ENCODE data around the gene SERPINA12. TPM values are rescaled to one million over a fixed set of nuclear protein-coding genes. Genes with fewer than 3 reads are reported as not detected.
"Not testable (repeated sequence)": the region's sequence is repeated elsewhere in the genome, so short reads cannot be mapped to it uniquely, and the experiment has no call there.

SERPINA12 gene
- total and polyA plus RNA-seq, 12 donors = not detected

GRCh38 chr14:94484481-94484880 is 24.8 kb downstream of the SERPINA12 start:
- no peak overlapping the region for H3K4me3 ChIP-seq
- TF ChIP-seq, protein P1, sequence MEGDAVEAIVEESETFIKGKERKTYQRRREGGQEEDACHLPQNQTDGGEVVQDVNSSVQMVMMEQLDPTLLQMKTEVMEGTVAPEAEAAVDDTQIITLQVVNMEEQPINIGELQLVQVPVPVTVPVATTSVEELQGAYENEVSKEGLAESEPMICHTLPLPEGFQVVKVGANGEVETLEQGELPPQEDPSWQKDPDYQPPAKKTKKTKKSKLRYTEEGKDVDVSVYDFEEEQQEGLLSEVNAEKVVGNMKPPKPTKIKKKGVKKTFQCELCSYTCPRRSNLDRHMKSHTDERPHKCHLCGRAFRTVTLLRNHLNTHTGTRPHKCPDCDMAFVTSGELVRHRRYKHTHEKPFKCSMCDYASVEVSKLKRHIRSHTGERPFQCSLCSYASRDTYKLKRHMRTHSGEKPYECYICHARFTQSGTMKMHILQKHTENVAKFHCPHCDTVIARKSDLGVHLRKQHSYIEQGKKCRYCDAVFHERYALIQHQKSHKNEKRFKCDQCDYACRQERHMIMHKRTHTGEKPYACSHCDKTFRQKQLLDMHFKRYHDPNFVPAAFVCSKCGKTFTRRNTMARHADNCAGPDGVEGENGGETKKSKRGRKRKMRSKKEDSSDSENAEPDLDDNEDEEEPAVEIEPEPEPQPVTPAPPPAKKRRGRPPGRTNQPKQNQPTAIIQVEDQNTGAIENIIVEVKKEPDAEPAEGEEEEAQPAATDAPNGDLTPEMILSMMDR (IDR thresholded peaks at IDR 0.05) = no peak
- intact Hi-C loops (cut with DNase I) = loop anchor here in 4 of 10 donors (10.0 kb wide), 3 partner anchors 60 to 350 kb away; no protein-coding TSS in a partner anchor
- DNase-seq = no peak
- no peaks in the 10 kb centered on the region for H3K36me3 ChIP-seq
- ATAC-seq = no peak
- no peak overlapping the region for H3K27ac ChIP-seq
- 83 to 84% methylated on average over 5 of the region's 5 CpGs for WGBS, 2 donors
- peaks cover 0 to 7% (median 0%) of the 10 kb centered on the region in 11 donors for H3K9me3 ChIP-seq
- H3K4me1 ChIP-seq = peaks cover 0 to 8% (median 7%) of the 10 kb centered on the region in 9 donors
- peaks cover 0 to 59% (median 39%) of the 10 kb centered on the region in 7 donors for H3K27me3 ChIP-seq

GRCh38 chr14:94483729-94484275 is 25.5 kb downstream of the SERPINA12 start:
- Histone ChIP-seq H3K27me3 (peaks cover 0 to 54% (median 39%) of the 10 kb centered on the region in 7 donors), H3K36me3 (no peaks in the 10 kb centered on the region), H3K27ac (no peak overlapping the region), H3K4me1 (peaks cover 0 to 8% (median 7%) of the 10 kb centered on the region in 9 donors), H3K4me3 (no peak overlapping the region), H3K9me3 (peaks cover 0 to 14% (median 5%) of the 10 kb centered on the region in 11 donors)
- WGBS, 2 donors = 69 to 86% methylated on average over 7 of the region's 7 CpGs
- intact Hi-C loops (cut with DNase I) = loop anchor here in 4 of 10 donors (10.0 kb wide), 3 partner anchors 59 to 349 kb away; no protein-coding TSS in a partner anchor
- no peak for DNase-seq
- TF ChIP-seq, protein P1 (IDR thresholded peaks at IDR 0.05) = no peak
- no peak for ATAC-seq

GRCh38 chr14:94483071-94483451 is 26.2 kb downstream of the SERPINA12 start:
- H3K9me3 ChIP-seq = peaks cover 0 to 21% (median 10%) of the 10 kb centered on the region in 11 donors
- H3K36me3 ChIP-seq = no peaks in the 10 kb centered on the region
- ATAC-seq (no peak), DNase-seq (no peak)
- no peak overlapping the region for H3K27ac ChIP-seq
- no peak overlapping the region for H3K4me3 ChIP-seq
- TF ChIP-seq, protein P1 (IDR thresholded peaks at IDR 0.05) = no peak
- H3K27me3 ChIP-seq = peaks cover 0 to 48% (median 32%) of the 10 kb centered on the region in 7 donors
- intact Hi-C loops (cut with DNase I) = loop anchor here in 4 of 10 donors (10.0 kb wide), 3 partner anchors 58 to 348 kb away; no protein-coding TSS in a partner anchor
- 88 to 91% methylated on average over 10 of the region's 10 CpGs for WGBS, 2 donors
- peaks cover 0 to 8% (median 7%) of the 10 kb centered on the region in 9 donors for H3K4me1 ChIP-seq

GRCh38 chr14:94482132-94483070 is 26.9 kb downstream of the SERPINA12 start:
- not testable (repeated sequence) for ATAC-seq
- intact Hi-C loops (cut with DNase I) = loop anchor here in 4 of 10 donors (10.0 kb wide), 3 partner anchors 58 to 348 kb away; no protein-coding TSS in a partner anchor

More at GRCh38 chr14:94482132-94483070, 26.9 kb downstream of the SERPINA12 start:
- H3K9me3 ChIP-seq = peaks cover 0 to 28% (median 11%) of the 10 kb centered on the region in 11 donors
- not testable (repeated sequence) for H3K27ac ChIP-seq, H3K36me3 ChIP-seq, H3K4me3 ChIP-seq, DNase-seq, H3K4me1 ChIP-seq
- peaks cover 0 to 41% (median 25%) of the 10 kb centered on the region in 7 donors for H3K27me3 ChIP-seq
- WGBS, 2 donors = 83 to 85% methylated on average over 10 of the region's 10 CpGs

All from heart right ventricle (tissue), 16 donors.